GM18951 (cell line): ENCODE data around the gene IFNA8.
"Not testable (repeated sequence)": the region's sequence is repeated elsewhere in the genome, so short reads cannot be mapped to it uniquely, and the experiment has no call there.

Experiments used
- POLR2A ChIP-seq: IDR thresholded peaks from 4 replicates; pipeline ENCODE4 v1.6.1; 2011; ENCODE audit warnings: mild to moderate bottlenecking; ENCODE audit not compliant: insufficient read length, insufficient read depth; ENCODE audit errors: extremely low read depth
- in situ Hi-C: fragments of 300-500 bp; cut with MboI; formaldehyde crosslinking; loops from one replicate; pipeline ENCODE4 v1.12.0; 2022; ENCODE audit warnings: low sequenced_read_pairs, mixed read lengths, inconsistent platforms; ENCODE audit not compliant: unreplicated experiment

Gene IFNA8

DNA sequence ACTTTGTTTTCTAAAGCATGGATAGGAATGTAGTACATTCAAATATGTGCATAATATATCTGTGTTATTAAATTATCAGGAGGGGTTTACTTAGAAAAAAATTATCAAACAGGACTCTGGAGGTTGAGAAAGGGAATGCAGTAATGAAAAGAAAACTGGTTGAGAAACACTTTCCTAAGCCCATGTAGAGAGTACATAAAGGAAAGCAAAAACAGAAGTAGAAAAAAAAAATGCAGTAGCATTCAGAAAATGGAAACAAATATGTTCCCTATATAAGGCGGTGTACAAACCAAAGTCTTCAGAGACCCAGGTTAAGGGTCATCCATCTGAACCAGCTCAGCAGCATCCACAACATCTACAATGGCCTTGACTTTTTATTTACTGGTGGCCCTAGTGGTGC lies at the start of gene IFNA8:
TSS of gene IFNA8 (plus strand) at position 301 of the 400 bp plus-strand sequence. CDS start at position 361, 60 bp downstream.
- in situ Hi-C loops: no loop called here

DNA sequence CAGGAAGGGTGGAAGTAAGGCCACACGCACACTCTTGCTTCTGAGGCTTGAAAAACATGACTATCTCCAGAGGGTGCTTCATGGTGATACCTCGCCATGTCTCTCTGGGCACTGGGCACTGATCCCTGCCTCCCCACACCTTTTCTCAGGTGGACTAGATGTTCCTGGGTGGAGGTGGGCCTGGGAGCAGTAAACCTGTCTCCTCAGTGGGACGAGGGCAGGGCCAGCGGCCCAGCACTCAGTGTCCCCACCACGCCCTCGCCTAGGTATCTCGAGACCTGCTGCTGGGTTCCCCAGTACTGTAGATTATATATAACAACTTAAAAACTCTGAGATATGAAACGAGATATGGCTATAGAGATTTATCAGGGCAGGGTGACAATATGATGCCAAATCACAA lies 46.6 kb upstream of the IFNA8 start:
- TF ChIP-seq POLR2A: no peak

More for the DNA sequence above, at the start of gene IFNA8:
- TF ChIP-seq POLR2A: no peak

DNA sequence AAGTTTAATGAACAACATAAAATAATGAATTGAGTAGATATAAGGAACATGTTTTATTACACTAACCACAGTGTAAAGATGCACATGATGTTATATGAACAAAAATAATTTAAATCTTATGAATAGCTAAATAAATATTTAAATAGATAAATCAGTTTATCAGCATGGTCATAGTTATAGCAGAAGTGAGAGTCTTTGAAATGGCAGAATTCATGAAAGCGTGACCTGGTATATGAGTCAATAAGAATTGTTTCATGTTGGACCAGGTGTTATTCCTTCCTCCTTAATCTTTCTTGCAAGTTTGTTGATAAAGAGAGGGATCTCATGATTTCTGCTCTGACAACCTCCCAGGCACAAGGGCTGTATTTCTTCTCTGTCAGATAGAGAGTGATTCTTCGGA lies 41.7 kb upstream of the IFNA8 start:
- in situ Hi-C loops: not testable (repeated sequence)

More for the DNA sequence above, 46.6 kb upstream of the IFNA8 start:
- in situ Hi-C loops: no loop called here

DNA sequence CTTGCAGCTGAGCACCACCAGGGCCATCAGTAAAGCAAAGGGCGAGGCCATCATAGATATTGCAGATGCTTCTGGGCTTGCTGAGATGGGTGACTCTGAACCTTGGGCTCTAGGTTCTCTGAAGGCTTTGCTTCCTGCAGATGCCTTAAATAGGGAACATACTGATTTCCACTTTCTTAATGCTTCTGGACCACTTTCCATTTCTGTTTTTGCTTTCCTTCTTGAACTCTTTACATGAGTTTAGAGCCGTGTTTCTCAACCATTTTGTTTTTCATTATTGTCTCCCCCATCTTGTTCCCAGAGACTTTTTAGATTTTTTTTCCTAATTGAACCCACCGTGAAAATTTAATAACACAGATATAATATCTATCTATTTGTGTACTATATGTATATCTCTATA lies 41.0 kb upstream of the IFNA8 start, which contains the start of gene IFNA13:
TSS of gene IFNA13 (minus strand) at position 101 of the 400 bp plus-strand sequence. CDS start at position 54, 47 bp downstream.
- in situ Hi-C loops: no loop called here

DNA sequence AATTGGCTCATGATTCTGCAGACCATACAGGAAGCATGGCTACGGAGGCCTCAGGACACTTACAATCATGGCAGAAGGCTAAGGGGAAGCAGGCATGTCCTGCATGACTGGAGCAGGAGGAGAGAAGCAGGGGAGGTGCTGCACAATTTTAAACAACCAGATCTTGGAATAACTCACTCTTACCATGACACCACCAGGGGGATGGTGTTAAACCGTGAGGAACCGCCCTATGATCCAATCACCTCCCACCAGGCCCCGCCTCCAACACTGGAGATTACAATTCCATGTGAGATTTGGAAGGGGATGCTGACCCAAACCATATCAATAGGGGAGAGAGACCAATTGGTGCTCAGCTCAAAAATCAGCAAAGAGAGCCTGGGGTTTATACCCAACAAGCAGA lies 37.5 kb upstream of the IFNA8 start:
- in situ Hi-C loops: not testable (repeated sequence)

More for the DNA sequence above, 41.0 kb upstream of the IFNA8 start, which contains the start of gene IFNA13:
- no peak for TF ChIP-seq POLR2A

DNA sequence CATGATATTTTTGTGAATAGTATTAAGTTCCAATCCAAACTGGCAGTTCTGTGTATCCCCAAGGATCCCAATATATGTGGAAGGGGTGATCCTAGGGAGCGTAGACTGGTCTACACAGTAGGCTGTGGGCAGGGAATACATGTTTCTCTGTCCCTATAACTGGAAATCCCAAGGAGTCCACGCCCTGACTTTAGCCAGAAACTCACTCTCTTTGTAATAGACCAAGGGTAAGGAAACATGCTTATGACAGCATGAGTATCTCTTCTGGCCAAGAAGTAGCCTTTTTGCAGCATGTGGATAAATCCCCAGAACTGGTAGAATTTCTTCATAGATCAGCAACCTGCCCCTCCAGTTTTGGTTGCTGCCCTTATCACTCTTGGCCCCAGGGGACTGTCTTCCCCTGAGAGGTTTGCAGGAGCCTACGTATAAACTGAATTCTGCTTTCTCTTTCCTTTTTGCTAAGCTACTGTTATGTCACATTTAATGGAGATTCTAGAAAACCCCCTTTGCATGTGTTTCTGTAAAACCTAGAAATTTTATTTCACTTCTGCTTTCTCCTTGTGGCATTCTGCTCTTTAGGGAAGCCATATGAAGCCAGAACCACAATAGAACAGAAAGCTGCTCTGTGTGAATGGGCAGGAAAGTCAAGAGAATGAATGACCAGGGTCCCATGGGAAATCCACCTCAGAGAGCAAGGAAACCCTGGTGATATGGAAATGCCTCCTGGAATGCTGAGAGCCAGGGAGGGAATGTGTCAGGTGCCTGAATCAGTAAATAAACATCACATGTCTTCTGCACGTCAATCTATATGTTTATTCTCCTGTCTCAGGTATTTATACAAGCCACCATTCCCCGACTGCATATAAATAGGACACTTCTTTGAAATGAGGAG lies 27.2 kb upstream of the IFNA8 start:
- in situ Hi-C loops: no loop called here

DNA sequence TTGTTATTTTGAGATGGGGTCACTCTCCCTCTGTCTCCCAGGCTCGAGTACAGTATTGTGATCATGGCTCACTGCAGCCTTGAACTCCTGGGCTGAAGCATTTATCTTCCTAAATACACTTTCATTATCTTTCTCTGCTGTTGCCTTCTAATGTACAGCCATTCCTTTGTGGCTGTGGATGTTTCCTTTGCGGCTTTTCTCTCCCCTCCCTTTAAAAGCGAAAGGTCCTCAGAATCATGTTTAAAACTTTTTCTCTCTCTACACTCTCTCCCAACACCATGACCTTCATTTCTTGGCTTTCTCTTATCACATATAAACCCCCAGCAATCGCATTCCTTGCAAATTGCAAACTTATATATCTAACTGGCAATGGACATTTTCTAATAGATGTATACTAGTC lies 25.3 kb upstream of the IFNA8 start:
- in situ Hi-C loops: no loop called here
- TF ChIP-seq POLR2A: no peak

More for the DNA sequence above, 27.2 kb upstream of the IFNA8 start:
- TF ChIP-seq POLR2A: no peak

DNA sequence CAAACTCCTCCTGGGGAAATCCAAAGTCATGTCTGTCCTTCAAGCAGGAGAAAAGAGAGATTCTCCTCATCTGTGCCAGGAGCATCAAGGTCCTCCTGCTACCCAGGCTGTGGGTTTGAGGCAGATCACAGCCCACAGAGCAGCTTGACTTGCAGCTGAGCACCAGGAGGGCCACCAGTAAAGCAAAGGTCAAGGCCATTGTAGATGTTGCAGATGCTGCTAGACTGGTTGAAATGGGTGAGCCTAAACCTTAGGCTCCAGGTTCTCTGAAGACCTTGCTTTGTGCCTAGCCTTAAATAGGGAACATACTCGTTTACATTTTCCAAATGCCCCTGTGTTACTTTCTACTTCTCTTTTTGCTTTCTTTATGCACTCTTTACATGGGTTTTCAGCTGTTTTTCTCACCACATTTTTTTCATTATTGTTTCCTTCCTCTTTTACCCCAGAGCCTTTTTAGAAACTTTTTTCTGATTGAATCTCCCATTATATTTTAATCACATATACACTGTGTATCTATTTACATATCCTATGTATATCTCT lies 23.7 kb upstream of the IFNA8 start, which contains the start of gene IFNA2:
TSS of gene IFNA2 (minus strand) at position 268 of the 540 bp plus-strand sequence. CDS start at position 199, 69 bp downstream.
- in situ Hi-C loops: no loop called here
- peak; percentile 29 for TF ChIP-seq POLR2A

DNA sequence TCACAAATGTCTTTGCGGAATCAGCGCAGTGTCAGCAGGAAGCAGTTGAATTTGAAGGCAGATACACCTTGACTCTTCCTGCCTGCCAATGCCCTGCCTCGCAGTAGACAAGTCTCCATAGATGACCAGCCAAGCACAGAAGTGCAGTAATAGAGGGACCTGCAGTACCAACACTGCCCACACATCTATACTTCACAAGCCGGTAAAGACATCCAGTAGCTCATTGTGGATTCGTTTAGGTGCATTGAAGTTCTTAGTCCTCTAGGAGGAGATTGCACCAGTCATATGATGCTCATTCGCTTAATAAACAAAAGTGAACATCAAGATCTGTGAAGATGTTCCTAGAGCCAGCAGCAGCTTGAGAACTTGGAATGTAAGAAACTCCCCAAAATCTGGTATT lies 16.6 kb upstream of the IFNA8 start:
- in situ Hi-C loops: no loop called here
- TF ChIP-seq POLR2A: no peak

DNA sequence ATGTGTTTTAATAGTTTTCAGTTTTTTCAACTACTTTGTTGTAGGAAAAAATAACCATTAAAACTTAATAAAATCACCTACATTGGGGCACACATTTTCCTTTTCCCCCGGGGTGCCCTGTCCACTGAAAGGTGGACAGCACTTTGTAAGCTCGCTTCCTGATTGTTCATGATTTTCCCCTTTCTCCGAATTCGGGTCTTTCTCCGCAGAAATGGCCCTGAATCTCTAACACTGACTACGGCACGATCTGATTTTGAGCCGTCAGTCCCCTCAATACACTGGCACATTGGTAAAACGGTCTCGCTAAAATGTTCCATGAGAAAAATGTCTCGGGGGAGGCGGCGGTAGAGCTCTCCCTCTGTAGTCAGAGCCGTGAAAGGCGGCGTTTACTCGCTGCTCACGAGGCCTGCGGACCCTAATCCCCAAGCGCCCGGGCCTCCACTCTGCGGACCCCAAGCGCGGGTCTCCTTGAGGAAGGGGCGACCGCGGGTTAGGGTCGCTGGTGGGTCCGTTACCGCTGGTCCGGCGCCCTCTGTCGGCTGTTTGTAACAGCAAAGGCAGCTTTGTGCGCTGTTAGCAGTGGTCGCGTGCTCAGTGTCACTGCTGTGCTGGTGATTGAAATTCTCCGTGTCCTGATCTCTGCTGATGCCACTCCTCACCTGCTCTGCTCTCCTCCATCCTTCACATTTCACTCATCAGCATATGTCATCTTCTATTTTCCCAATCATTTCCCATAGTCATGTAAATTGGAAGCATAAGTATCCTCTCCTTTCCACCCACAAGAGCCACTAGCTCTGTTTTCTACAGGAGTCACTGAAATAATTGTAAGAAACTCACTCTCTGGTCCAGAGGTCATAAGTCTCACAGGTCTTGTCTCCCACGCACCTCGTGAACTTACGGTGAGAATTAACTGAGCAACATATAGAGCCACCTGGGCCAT lies 12.9 kb upstream of the IFNA8 start:
- no peak for TF ChIP-seq POLR2A
- in situ Hi-C loops: loop anchor here (5.0 kb wide), 1 partner anchor 64 kb away; no protein-coding TSS in a partner anchor

DNA sequence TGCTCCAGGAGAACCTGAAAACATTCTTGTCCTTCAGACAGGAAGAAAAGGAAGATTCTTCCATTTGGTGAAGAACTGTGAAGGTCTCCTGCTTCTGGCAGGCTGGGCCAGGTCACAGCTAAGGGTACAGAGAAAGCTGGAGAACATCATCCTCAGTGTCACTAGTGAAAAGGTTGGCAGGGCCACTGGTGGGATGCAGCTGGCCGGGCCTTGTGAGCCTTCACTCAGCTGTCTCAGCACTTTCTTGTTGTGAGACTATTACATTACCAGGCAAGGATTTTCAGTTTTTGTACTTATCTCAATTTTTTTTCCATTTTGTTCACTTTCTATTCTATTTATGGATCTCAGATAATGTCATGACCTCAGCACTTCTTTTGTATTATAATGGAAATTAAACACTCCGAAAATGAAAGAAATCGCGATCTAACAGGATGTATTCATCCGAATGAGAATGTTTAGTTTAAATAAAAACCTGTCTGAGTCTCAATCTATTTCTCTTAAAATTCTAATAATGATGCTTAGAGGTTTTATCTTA lies 9.9 kb upstream of the IFNA8 start:
- in situ Hi-C loops: loop anchor here (5.0 kb wide), 1 partner anchor 67 kb away; no protein-coding TSS in a partner anchor
- TF ChIP-seq POLR2A: no peak

DNA sequence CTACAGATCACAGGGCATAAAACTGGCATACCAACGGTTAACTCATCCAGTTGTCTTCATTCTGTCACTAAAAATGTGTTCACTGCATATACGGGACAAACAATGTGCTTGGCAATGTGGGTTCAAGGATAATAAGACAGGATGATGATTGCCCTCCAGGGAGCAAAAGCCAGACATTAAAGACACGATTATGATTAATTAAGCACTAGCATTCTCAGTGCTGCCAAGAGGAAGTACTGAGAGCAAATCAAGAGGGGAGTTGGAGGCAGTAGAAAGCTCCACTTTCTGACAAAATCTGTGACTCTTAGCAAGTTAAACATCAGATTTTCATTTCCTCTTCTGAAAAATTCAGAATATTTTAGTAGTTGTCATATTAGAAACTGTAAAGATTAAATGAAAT lies 9.0 kb upstream of the IFNA8 start:
- no peak for TF ChIP-seq POLR2A
- in situ Hi-C loops: loop anchor here (5.0 kb wide), 1 partner anchor 68 kb away; no protein-coding TSS in a partner anchor
